Activated naive CD4-positive, alpha-beta T cell treated with Interleukin-2 at 50 U/mL for 16 hours (primary cell): ENCODE measurements around the gene DHX16.
A peak's percentile ranks its signal among the peaks of the same experiment; 100 is the strongest.
"Not testable (repeated sequence)": the region's sequence is repeated elsewhere in the genome, so short reads cannot be mapped to it uniquely, and the experiment has no call there.

Experiments used
- DNase-seq: peaks from one replicate; pipeline ENCODE4 v3.0.0-alpha.2; 2020

Gene DHX16

DNA sequence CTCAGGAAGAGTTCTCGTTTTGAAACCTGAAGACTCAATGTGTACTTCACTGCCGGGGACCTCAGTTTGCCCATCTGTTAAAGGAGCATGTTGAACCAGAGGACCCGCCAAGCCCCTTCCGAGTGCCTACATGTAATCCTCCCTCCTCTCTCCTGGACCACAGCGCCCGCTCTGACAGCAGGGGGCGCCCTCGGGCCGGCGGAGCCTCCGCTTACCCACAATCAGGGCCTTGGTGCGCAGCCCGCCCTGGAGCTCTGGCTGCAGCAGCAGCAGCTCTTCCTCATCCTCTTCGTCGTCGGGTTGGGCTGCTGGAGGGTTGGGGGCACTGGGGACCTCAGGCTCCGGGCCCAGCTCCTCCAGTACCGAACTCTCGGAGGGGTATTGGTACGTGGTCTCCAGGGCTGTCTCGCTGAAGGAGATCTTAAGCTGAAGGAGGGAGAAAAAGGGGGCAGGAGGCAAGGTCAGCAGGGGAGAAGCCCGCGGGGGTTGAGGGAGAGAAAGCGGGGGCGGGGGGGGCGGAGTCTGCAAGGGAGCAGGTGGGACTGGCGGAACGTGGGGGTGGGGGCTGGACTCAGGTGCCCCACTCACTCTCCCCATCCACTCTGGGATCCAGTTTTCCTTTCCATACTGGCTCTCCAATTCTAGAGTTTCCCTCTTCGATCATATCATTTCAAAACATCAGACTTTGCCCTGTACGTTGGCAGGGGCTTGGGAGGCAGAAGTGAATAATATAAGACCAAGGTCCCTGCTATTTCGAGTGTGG lies 6.3 kb upstream of the DHX16 start:
- DNase-seq = peak; percentile 91

DNA sequence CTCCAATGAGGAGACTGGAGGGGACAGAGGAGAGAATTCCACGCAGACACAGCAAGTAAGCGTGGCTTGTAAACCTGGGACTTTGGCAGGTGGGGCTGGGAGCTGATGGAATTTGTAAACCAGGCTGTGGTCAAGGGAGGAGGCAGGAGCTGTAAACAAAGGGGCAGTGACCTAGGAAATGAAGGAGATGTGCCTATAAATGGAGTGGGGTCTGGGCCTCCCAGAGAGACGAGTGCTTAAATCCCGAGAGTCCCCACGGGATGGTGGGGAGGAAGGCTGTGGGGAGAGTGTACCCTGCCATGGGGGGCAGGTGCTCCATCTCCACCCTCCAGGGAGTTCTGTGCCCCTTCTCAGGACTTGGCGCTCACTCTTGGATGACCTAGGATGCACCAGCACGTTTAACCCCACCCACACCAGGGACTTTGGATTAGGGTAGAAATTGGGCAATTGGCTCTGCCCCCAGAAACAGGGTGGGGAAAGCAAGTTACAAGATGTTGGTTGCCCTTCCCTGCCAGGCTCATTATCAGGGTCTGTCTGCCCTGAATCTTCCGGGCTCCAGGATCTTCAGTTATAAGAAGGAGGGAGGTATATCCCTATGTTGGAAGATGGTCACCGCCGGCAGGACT lies 4.0 kb upstream of the DHX16 start:
- DNase-seq = no peak

DNA sequence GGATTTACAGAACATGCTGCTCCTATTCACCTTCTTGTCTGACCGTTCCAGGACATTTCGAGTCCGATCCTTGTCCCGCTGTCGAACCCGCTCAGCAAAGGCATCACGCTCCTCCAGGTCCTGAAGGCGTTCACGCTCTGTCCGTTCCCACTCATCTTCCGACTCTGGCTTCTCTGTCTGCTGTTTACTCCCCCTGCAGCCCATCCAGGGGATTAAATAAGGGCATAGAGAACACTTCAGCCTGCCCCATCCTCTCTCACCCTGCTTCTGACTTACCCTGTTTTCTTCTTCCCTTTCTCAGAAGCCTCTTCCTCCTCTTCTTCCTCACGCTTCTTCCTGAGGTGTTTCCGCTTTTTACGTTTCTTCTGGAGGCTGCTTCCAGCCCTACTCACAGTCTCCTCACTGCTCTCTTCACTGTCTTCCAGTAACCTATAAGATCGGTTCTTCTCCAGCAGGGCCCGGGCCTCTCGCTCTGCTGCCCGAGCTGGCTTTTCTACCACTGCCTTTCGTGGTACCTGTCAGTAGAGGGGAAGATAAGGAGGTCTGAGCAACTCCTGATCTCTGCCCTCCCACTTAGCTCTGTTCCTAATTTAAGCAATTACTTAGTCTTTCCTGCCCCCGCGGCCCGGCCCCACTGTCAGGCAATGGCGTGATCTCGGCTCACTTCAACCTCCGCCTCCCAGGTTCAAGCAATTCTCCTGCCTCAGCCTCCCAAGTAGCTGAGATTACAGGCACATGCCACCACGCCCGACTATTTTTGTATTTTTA lies 1.9 kb downstream of the DHX16 start:
- no peak for DNase-seq

DNA sequence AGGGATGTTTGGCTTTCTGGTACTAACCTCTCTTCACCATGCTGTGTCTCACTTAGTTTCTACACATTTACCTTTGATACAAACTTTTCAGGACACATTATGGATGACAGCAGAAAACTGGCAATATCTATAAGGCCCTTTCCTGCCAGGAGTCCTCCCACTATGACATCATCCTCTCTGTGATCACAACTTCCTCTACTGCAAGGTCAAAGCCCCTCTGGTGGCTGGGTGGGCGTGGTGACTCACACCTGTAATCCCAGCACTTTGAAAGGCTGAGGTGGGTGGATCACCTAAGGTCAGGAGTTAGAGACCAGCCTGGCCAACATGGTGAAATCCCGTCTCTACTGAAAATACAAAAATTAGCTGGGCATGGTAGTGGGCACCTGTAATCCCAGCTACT lies 6.5 kb downstream of the DHX16 start:
- peak; percentile 41 for DNase-seq

DNA sequence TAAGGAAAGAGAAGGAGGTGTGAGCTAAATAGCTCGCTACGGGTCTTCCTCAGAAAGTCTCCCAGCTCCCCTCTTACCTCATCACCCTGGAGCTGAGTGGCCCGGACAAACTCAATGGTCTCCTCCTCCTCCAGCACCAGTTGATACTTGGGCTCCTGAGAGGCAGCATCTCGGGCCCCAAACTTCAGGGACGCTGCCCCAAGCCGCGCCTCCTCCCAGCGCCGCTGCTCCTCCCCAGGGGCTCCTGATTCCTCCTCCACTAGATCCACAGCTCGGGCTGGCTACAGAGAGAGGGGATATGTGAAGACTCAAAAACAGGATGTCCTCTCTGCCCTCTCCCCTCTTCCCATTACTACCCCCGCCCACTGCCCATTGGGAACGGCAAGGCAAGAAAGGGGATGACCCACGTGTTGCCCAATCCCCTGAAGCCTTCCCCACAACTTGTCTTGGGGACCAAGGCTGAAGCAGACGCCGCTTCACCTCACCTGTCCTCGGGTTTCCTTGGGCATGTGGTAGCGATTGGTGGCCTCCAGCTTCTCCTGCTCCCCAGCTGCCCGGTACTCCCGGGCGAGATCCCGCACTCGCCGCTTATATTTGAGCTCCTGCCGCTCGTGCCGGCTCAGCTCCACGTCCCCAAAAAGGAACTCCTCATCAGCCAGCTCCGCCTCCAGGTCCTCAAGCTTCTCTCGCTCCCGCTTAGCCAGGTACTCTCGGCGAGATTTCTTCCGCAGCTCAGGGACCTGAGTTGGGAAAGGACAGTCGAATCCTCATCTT lies 7.6 kb downstream of the DHX16 start:
- DNase-seq = no peak

DNA sequence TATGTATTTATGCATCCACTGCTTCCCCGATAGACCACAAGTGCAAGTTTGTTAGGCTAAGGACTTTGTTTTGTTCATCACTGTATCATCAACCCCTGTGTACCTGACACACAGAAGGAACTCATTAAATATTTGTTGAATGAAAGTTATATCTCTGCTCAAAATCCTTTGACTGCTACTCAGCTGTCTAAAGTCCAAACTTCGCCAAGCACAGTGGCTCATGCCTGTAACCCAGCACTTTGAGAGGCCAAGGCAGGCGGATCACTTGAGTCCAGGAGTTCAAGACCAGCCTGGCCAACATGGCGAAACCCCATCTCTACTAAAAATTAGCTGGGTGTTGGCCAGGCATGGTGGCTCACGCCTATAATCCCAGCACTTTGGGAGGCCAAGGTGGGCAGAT lies 14.9 kb downstream of the DHX16 start:
- not testable (repeated sequence) for DNase-seq

DNA sequence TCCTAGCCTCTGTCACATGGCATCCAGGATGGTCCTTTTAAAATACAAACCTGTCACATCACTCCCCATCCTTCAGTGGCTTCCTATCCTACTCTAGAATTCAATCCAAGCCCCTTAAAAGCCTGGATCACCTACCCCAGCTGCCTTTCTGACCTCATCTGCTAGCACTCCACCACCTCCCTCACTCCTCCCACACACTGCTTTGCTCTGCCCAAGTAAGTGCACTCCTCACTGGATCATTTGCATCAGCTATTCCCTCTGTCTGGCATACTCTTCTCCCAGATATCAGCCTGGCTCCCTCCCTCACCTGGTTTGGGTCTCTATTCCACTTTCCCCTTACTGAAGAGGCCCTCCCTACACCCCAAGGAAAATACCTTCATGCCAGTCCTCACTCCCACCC lies 15.4 kb downstream of the DHX16 start:
- no peak for DNase-seq

DNA sequence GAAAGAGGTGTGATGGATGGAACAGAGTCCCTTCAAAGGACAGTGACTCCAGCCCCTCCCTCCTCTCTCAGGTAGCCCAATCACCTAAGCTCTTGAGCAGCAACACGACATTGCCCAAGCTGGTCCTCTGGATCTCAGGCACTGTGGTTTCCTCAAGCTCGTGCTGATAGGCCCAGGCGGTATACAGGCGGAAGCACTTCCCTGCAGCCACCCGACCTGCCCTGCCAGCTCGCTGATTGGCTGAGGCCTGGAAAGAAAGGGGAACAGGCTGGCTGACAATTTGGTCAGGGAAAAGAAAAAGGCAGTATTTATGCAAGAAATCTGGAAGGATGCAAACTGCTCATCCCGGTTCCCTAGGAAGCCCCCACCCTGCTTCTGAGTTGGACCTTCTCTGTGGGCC lies 16.3 kb downstream of the DHX16 start:
- DNase-seq = no peak

DNA sequence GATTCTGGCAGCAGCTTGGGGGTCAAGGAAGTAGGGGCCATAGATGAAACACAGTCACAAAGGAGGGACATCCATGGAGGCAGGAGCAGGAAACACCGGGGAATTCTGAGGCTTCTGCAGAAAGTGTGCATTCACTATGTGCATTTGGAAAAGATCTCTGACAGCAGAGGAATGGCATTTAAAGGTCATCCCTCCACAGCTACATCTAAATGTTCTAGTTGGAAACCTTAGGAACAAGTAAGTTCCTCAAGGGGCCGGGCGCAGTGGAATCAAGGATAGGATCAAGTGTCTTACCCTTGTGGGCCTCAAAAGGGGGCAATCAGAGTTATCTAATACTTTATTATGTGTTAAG lies 17.1 kb downstream of the DHX16 start:
- no peak for DNase-seq

DNA sequence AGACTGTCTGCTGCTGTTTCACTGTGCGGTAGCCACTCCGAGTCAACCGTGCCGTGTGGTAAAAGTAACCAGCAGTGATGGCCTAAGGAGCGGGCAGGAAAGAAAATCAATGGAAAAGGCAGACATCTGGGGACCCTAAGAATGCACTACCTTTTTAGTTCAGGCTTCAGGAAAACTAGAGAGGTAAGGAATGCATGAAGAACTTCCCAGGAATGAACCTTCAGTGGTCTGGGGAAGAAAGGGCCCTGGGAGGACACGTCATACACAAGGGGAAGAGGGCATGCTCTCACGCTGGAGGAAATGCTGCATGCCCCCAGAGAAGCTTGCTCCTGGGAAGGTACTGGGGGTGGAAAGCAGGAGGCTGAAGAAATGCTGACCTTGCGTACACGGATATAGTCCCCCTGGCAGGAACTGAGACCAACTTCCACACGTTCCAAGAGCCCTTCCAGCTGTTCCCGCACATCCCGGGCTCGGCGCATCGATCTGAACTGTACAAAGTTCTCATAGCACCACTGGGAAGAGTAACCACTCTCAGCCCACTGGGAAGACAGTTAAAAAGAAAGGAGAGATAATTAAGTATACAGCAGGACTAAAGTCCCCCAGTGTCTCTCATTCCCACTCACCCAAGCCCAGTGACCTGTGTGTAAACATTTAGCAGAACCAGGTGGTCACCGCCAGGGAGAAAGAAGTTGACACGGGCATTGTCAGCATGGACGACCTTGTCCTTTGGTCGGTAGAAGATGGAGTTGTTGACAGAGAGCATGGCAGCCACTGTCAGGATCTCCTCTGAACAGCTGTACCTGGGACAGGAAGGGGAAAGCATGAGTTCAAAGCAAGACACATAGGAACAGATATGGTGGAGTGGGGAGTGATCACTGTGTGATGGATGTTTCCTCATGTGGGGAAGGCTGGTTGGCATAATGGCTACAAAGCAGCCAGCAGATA lies 17.7 kb downstream of the DHX16 start:
- no peak for DNase-seq

DNA sequence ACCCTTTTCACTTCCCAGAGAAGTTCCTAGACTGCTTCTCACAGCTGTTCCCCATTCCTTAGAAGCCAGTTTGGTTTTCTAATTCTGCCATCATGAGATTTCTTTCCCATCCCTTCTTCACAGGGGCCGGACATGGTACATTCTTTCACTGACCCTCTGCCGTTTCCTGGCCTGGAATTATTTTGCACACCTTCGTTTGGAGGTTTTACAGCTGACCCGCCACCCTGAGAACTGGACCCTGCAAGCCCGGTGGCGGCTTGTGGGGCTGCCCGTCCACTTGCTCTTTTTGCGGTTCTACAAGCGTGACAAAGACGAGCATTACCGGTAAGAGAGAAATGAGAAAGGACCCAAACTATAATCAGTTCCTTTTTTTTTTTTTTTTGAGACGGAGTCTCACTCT lies 21.7 kb downstream of the DHX16 start:
- DNase-seq = no peak

DNA sequence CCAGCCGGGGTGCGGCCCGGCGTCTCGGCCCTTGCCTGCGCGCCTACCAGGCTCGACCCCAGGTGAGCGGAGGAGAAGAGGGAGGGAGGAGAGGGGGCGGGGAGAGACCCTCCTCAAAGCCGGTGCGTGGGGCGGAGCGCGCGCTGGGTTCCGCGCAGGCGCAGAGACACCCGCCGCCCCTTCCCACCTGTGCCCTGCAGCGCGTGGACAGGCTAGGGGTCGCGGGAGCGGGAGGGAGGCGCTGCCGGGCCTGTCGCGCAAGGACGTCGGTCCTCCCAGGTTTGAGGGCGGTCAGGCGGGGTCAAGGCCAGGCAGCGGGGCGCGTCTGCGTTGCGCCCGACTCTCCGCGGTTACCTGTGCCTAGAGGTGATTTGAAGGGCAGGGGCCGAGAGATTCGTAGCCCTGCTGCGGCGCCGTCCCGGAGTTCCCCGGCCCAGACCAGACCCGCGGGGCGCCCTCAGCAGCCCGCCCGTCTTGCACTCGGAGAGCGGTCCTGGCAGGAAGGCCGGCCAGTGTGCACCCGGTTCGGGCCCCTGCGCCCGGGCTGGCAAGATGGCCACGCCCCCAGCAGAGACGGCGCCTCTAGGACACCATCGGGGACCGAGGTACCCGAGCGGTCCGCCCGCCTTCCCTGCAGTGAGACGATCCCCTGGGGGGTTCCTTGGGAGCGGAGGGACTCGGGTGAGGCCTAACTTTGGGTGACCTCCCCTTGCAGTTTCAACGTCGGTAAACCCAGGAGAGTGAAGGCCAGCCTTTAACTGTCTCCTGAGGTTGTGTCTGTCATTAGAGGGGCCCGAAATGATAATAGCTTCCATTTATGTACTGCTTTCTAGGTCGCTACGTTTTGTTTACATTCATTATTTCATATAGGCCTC lies 25.3 kb downstream of the DHX16 start:
- peak; percentile 80 for DNase-seq

DNA sequence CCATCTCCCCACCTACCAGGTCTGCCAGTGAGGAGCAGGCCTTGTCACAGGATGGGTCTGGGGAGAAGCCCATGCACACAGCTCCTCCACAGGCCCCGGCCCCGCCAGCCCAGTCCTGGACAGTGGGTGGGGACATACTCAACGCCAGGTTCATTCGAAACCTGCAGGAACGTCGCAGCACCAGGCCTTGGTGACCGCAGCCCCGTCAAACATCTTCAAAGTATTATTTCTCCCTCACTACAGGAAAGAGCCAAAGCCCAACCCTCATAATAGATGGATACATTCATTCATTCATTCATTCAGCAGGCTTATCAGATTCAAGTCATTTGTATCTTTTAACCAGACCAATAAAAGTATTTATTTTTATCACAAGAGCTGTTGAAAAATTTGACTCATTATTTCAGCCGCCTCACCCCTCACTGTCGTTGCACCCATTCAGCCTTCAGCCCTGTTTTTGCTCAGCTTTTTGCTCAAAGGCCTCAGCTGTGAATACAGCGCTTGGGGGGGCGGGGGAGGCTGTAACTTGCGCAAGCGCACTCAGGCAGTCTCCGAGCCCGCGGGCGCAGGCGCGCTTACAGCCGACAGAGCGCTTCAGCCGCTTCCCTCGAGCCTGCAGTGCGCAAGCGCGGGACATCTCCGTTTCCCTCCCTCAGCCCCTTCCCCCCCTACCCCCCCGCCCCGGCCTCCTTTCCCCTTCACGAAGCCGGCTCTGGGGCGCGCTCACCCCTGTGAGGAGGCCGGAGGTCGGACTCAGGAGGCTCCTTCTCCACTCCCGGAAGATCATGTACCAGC lies 26.2 kb downstream of the DHX16 start, which contains the start of gene C6orf136:
Gene C6orf136, plus strand, starts transcription at position 684 of the 792 bp plus-strand sequence. Its CDS starts 99 bp downstream, at position 783.
- peak; percentile 93 for DNase-seq

DNA sequence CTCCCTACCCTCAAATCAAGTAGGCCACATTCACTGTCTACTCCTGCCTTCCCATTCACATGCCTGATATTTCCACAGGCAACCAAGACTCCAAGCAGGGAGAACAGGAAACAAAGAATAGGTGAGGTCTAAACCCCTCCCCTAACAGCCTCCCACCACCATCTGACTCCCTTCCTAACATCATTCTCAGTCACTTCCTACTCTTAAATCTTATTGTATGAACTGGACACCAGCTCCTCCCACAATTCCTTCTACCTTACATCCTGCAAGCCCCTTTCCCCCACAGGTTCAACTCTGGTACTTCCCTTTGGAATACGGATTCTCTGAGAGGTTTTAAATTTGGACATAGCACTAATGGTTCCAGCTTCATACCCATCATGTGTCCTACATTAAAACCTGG lies 26.8 kb downstream of the DHX16 start:
- DNase-seq = no peak

DNA sequence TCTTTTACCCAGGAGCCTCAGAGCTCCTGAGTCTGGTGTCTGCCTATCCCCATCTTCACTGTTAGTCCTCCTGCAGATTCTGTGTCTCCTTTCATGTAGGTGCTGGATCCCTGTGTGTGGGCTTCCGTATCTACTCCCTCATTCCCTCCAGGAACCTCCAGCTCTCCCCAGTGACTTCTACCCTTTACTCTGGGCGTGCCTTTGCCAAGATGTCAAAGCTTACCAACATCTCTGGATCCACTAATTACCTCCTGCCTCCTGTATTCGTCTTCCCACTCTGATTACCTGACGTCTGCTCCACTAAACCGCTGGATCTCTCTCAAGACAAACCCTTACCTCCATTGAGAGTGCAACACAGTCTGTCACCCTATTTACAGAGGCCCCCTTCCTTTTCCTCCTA lies 28.0 kb downstream of the DHX16 start:
- no peak for DNase-seq

DNA sequence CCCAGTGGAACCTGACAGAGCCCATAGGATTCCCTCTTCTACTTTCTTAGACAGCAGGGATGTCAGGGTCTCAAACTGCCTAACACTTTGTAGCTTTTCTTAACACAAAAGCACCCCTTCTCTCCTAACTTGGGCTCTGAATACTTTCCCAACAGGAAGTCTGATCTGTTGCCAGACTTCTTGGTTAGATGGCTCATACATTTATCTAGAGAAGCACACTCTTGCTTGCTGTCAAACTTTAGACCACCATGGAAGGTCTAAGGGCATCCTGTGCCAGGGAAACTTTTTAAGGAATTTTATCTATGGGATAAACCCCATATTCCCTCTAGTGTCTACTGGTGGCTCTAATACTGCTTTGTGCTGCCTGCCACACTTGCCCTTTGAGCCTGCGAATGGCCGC lies 29.1 kb downstream of the DHX16 start:
- DNase-seq = no peak

DNA sequence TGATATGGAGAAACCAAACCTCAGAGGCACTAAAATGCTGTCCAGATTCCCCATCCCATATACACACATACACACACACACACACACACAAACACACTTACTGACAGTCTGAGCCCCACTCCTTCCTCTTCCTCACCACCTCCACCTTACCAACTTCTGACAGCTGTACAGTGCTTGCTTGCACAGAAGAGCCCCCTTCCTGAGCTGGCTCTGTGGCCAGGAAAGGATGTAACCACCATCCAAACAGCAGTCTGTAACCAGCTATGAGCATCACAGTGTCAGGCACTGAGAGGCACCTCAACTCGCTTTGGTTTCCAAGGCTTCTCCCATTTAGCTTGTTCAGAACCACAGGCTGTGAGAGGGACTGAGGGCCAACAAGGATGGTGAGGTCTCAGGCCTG lies 31.8 kb downstream of the DHX16 start:
- DNase-seq = no peak

DNA sequence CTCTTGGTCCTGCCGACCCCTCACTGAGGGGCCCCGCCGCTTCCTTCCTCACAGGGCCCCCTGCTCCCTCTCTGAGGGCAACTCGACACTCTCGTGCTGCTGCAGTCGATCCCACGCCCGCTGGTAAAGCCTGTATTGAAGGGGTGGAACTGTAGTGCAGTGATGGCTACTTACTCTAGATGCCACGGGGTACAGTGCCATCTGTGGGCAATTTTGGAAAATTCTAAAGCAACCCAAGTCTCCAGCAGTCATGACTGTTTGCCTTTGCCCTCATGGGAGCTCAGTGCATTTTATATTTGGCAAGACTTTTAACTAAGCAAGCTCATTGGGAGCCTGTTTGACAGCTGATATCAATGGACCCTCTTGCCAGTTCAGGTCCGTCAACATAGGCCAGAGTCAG lies 32.3 kb downstream of the DHX16 start:
- no peak for DNase-seq

DNA sequence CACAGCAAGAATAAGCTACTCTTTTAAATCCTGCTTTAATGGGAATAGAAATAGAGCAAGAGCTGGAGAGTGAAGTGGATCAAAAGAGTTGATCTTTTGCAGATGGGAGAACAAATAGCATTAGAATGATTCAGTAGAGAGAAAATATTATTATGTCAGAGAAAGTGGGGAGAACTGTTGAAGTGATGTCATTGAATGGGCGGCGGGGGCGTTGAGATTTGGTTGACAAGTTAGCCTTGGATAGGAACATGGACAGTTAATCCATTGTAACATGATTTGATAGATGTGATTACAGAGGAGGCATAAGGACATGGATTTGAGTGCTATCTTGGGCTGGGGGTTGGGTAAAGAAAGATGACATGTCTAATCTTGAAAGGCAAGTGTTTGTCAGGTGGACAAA lies 37.0 kb downstream of the DHX16 start:
- DNase-seq = no peak
